A549 (cell line): Measurements from ENCODE around the gene SECISBP2L. TPM values are rescaled to one million over a fixed set of nuclear protein-coding genes. Genes with fewer than 3 reads are reported as not detected.

Source experiments
- ATAC-seq, 2 experiments: fragments of 200-7000 bp in 1 of 2; fragments of >200 bp in 1 of 2; cut with Nextera tagmentation in 1 of 2; cut with Tn5 transposase in 1 of 2; 3 replicates each; pipeline versions ENCODE4 v1.8.0 to v1.9.1; 2018 to 2020; ENCODE audit warnings: mild to moderate bottlenecking in 1 of 2, moderate library complexity in 1 of 2
- CTCF ChIA-PET: fragments of 300-600 bp; sonication (Branson Sonifier 250); formaldehyde crosslinking; extraction: SDS; loops from one replicate; lab custom pipeline; 2021; ENCODE audit warnings: antibody characterized with exemption, inconsistent platforms; lab: Yijun Ruan, JAX
- POLR2A ChIA-PET: fragments of 350-600 bp; formaldehyde crosslinking; extraction: SDS; loops from one replicate; lab custom pipeline; 2021; ENCODE audit warnings: antibody characterized with exemption, inconsistent platforms; lab: Yijun Ruan, JAX
- DNase-seq, 2 experiments: peaks; one replicate each; pipeline versions ENCODE4 v3.0.0 to v3.0.0-alpha.2; 2011 to 2016; ENCODE audit warnings: low read depth in 1 of 2, low spot score in 1 of 2
- FAIRE-seq: peaks from 2 replicates; lab custom pipeline; 2011; peaks lifted over from hg19 to GRCh38; lab: Jason Lieb, UNC
- H3K27ac ChIP-seq, 2 experiments: fragments of >200 bp; sonication (Bioruptor Twin); formaldehyde crosslinking; 3 replicates each; pipeline ENCODE4 v1.5.1; 2016 to 2017
- H3K4me1 ChIP-seq: fragments of >200 bp; sonication (Bioruptor Twin); formaldehyde crosslinking; 3 replicates; pipeline ENCODE4 v1.6.1; 2016
- H3K4me2 ChIP-seq: fragments of >200 bp; sonication (Bioruptor Twin); formaldehyde crosslinking; 3 replicates; pipeline ENCODE4 v1.6.1; 2016
- H3K4me3 ChIP-seq: fragments of >200 bp; sonication (Bioruptor Twin); formaldehyde crosslinking; 3 replicates; pipeline ENCODE4 v1.5.1; 2016
- H3K9me3 ChIP-seq: fragments of >200 bp; sonication (Bioruptor Twin); formaldehyde crosslinking; 3 replicates; pipeline ENCODE4 v1.6.1; 2016
- ATOH8 ChIP-seq: fragments of 250-450 bp; sonication (Bioruptor Pico); IDR thresholded peaks from 2 replicates; pipeline ENCODE4 v1.5.0; 2020; ENCODE audit warnings: low read depth, mild to moderate bottlenecking, moderate library complexity
- CHD2 ChIP-seq: fragments of 150-350 bp; IDR thresholded peaks from 2 replicates; pipeline ENCODE4 v1.6.1; 2014; ENCODE audit warnings: low read length; ENCODE audit not compliant: partially characterized antibody
- EHF ChIP-seq: fragments of 250-450 bp; sonication (Bioruptor Pico); IDR thresholded peaks from 2 replicates; pipeline ENCODE4 v1.5.0; 2020; ENCODE audit warnings: mild to moderate bottlenecking
- ESRRA ChIP-seq: fragments of 150-350 bp; IDR thresholded peaks from 2 replicates; pipeline ENCODE4 v1.6.1; 2014; ENCODE audit warnings: mild to moderate bottlenecking, low read length, borderline replicate concordance
- FOSL2 ChIP-seq, 2 experiments: fragments of 450-650 bp in 1 of 2; fragments of >200 bp in 1 of 2; sonication (Bioruptor Twin) in 1 of 2; formaldehyde crosslinking; IDR thresholded peaks; 2 replicates each; pipeline versions ENCODE4 v1.5.0 to v1.6.1; 2016 to 2020; ENCODE audit warnings: mild to moderate bottlenecking in 1 of 2, moderate library complexity in 1 of 2
- FOXS1 ChIP-seq: fragments of 250-450 bp; sonication (Bioruptor Pico); IDR thresholded peaks from 2 replicates; pipeline ENCODE4 v1.5.0; 2020; ENCODE audit warnings: mild to moderate bottlenecking, moderate library complexity
- HDAC2 ChIP-seq: fragments of 200-600 bp; sonication (generic); IDR thresholded peaks from 2 replicates; pipeline ENCODE4 v1.6.1; 2016
- HOXB5 ChIP-seq: fragments of 250-450 bp; sonication (Bioruptor Pico); IDR thresholded peaks from 2 replicates; pipeline ENCODE4 v1.5.0; 2020; ENCODE audit warnings: mild to moderate bottlenecking, moderate library complexity
- JUN ChIP-seq, 2 experiments: fragments of >200 bp; sonication (Bioruptor Twin); formaldehyde crosslinking; IDR thresholded peaks; 2 replicates in 1 of 2; 3 replicates in 1 of 2; pipeline ENCODE4 v1.6.1; 2016 to 2017
- JUNB ChIP-seq: fragments of >200 bp; sonication (Bioruptor Twin); formaldehyde crosslinking; IDR thresholded peaks from 2 replicates; pipeline ENCODE4 v1.6.1; 2016
- MAFK ChIP-seq: fragments of 450-650 bp; IDR thresholded peaks from 2 replicates; pipeline ENCODE4 v1.6.1; 2014; ENCODE audit not compliant: partially characterized antibody
- MAZ ChIP-seq: fragments of 150-350 bp; IDR thresholded peaks from 2 replicates; pipeline ENCODE4 v1.6.1; 2014; ENCODE audit warnings: antibody characterized with exemption, low read depth, low read length, borderline replicate concordance
- MYC ChIP-seq: IDR thresholded peaks from 2 replicates; pipeline ENCODE4 v1.6.1; 2012; ENCODE audit warnings: mild to moderate bottlenecking, inconsistent platforms, low read length, improper control_type of control experiment, borderline replicate concordance
- NFE2L2 ChIP-seq: fragments of 150-350 bp; conservative IDR thresholded peaks from 2 replicates; pipeline ENCODE4 v1.6.1; 2014; ENCODE audit warnings: low read length
- POLR2AphosphoS2 ChIP-seq: conservative IDR thresholded peaks from 2 replicates; pipeline ENCODE4 v1.6.1; 2012; ENCODE audit warnings: low read length, improper control_type of control experiment, inconsistent platforms
- RAD21 ChIP-seq, 2 experiments: fragments of >200 bp in 1 of 2; sonication (Bioruptor Twin) in 1 of 2; formaldehyde crosslinking in 1 of 2; IDR thresholded peaks in 1 of 2; conservative IDR thresholded peaks in 1 of 2; 2 replicates in 1 of 2; 3 replicates in 1 of 2; pipeline ENCODE4 v1.6.1; 2012 to 2018; ENCODE audit warnings: inconsistent platforms in 1 of 2
- RARB ChIP-seq: fragments of 250-450 bp; sonication (Bioruptor Pico); IDR thresholded peaks from 2 replicates; pipeline ENCODE4 v1.8.0; 2021; ENCODE audit warnings: mild to moderate bottlenecking, moderate library complexity
- REST ChIP-seq: fragments of 200-600 bp; sonication (generic); IDR thresholded peaks from 2 replicates; pipeline ENCODE4 v1.6.1; 2016; ENCODE audit warnings: antibody characterized with exemption, mild to moderate bottlenecking, moderate library complexity
- SREBF2 ChIP-seq: fragments of 450-650 bp; IDR thresholded peaks from 2 replicates; pipeline ENCODE4 v1.6.1; 2014; ENCODE audit warnings: mild to moderate bottlenecking, moderate library complexity
- TP53 ChIP-seq: fragments of 250-450 bp; sonication (Bioruptor Pico); IDR thresholded peaks from 2 replicates; pipeline ENCODE4 v1.5.0; 2021; ENCODE audit warnings: mild to moderate bottlenecking, moderate library complexity
- ZC3H11A ChIP-seq: fragments of 450-650 bp; IDR thresholded peaks from 2 replicates; pipeline ENCODE4 v1.6.1; 2014; ENCODE audit warnings: antibody characterized with exemption, mild to moderate bottlenecking
- WGBS: methylation state at CpG from one replicate; pipeline ENCODE4 v1.1.6; 2017; ENCODE audit errors: missing lambda C conversion rate; 5-methylcytosine and 5-hydroxymethylcytosine counted together
- polyA plus RNA-seq, 4 experiments: library from polyadenylated mRNA; depleted of rRNA in 3 of 4; stranded (reverse); fragments of >200 nt; fragmentation: RNase III in 1 of 4; extraction: RNeasy Plus Mini Kit Qiagen cat#74134 plus additional on column Dnase treatment in 1 of 4; gene quantifications; 2 replicates in 3 of 4; 3 replicates in 1 of 4; pipeline ENCODE4 v1.2.3, GENCODE V29; 2011 to 2017

SECISBP2L gene
- polyA plus RNA-seq, 2 of the 4 experiments (the other 2 are of a cell fraction) = 7.5 to 15.0 TPM

GRCh38 chr15:48946840-48947187 lies 99.4 kb downstream of the SECISBP2L start:
- peak overlapping the region in 1 of 2 experiments; percentile 74; a peak in 2 of 6 replicates for H3K27ac ChIP-seq
- DNase-seq = no peak
- peak overlapping the region; percentile 62; the same call in 1 of the 3 replicates for H3K4me2 ChIP-seq
- peaks cover 14% of the 10 kb centered on the region for H3K4me1 ChIP-seq
- TF ChIP-seq TP53 (CRISPR knock-in tag) (no peak), MYC (no peak), ESRRA (no peak), NFE2L2 (no peak), FOXS1 (no peak), RARB (CRISPR knock-in tag) (no peak), JUNB (no peak), ZC3H11A (no peak), HOXB5 (CRISPR knock-in tag) (no peak), SREBF2 (no peak), POLR2AphosphoS2 (no peak), CHD2 (no peak), MAZ (no peak), REST (no peak), RAD21 (conservative IDR thresholded peaks at IDR 0.05 in 1 of 2, IDR thresholded peaks at IDR 0.05 in 1 of 2) (no peak), JUN (IDR thresholded peaks at IDR 0.05) (no peak), EHF (CRISPR knock-in tag) (no peak), ATOH8 (no peak), HDAC2 (no peak)
- TF ChIP-seq, all 56 proteins: peak for 0
- CTCF ChIA-PET = interaction anchor here (1.0 to 2.5 kb wide), 3 partner anchors 15 to 22 kb away, joined by 3 to 9 read pairs (median 3); no protein-coding TSS in a partner anchor
- POLR2A ChIA-PET = interaction anchor here (1.0 kb wide), 1 partner anchor 69 kb away, joined by 3 read pairs; no protein-coding TSS in a partner anchor
- WGBS = 87% methylated on average over 1 of the region's 1 CpG
- Histone ChIP-seq H3K9me3 (no peaks in the 10 kb centered on the region), H3K4me3 (no peak overlapping the region)
- FAIRE-seq (no peak), ATAC-seq (no peak)

DNA sequence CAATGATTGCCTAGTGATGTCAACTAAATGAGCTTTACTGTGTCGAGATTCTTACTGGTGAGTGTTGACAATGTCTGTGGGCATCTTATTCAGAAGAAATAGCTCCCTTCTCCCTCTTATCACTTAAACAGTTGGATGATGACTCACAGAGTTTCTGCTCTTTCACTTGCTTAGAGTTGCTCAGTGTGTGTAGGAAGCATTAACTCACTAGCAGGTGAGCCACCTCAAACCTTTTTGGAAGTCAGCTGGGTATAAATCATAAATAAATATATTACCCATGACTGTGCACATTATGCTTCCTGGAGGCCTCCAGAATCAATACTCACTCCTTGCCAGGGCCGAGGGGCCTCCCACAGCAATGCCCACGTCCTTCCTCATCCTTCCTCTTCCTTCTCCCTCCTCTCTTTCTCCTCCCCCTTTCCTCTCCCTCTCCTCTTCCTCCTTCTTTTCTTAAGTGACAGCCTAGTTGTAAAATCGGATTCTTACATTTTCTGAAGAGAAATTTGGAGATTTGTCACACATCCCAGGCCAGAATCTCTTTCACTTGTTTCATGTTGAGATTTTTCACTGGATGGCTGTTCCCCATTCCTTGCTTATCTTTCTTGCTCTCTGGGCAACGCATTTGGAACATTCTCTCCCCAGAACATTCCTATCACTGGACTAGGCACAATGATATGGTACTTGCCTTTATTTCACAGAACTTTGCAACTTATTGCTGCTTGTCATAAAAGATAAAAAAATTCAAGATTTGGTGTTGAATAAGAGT lies 100.0 kb downstream of the SECISBP2L start:
- CTCF ChIA-PET = interaction anchor here (1.0 to 2.5 kb wide), 3 partner anchors 15 to 84 kb away, joined by 3 to 9 read pairs (median 7); no protein-coding TSS in a partner anchor
- WGBS = 16% methylated on average over 5 of the region's 5 CpGs
- POLR2A ChIA-PET = interaction anchor here (0.9 kb wide), 1 partner anchor 18 kb away, joined by 5 read pairs; the partner anchor contains the start of gene SHC4
- no peak for FAIRE-seq
- peak; percentile 84 to 93 for ATAC-seq
- H3K4me2 ChIP-seq = peak overlapping the region; percentile 62
- DNase-seq = peak; percentile 4 to 50
- H3K9me3 ChIP-seq = no peaks in the 10 kb centered on the region
- TF ChIP-seq HDAC2 (no peak), JUNB (peak; percentile 37; the same call in 1 of the 2 replicates), FOSL2 (IDR thresholded peaks at IDR 0.05) (peak; percentile 52; the same call in 1 of the 2 replicates), FOSL2 (CRISPR knock-in tag; IDR thresholded peaks at IDR 0.05) (peak; percentile 41; the same call in 1 of the 2 replicates), MAFK (peak; percentile 46)
- no peak overlapping the region for H3K4me3 ChIP-seq
- H3K27ac ChIP-seq = peak overlapping the region in 1 of 2 experiments; percentile 74; a peak in 4 of 6 replicates
- H3K4me1 ChIP-seq = peaks cover 14% of the 10 kb centered on the region
